ENCODE results near the gene STPG3. TPM values are rescaled to one million over a fixed set of nuclear protein-coding genes. Genes with fewer than 3 reads are reported as not detected.

STPG3 gene
- polyA plus RNA-seq, 1 of the 3 experiments (the other 2 are of a cell fraction) = not detected

GRCh38 chr9:137275588-137276472 lies 24.7 kb downstream of the STPG3 start:
- H3K9me2 ChIP-seq = no peaks in the 10 kb centered on the region
- TF ChIP-seq GATA2 (CRISPR knock-in tag; IDR thresholded peaks at IDR 0.05) (no peak), CTCF (IDR thresholded peaks at IDR 0.05) (peak; percentile 9; the same call in 1 of the 2 replicates)
- H3F3A ChIP-seq (replicated peaks; ENCODE audit: insufficient read depth) = peaks cover 8% of the 10 kb centered on the region
- no peak overlapping the region for H2AFZ ChIP-seq (ENCODE audit: low read depth)
- H3K4me1 ChIP-seq (ENCODE audit: control insufficient read depth in 1 of 2, insufficient read depth in 2 of 2, low read depth in 1 of 2, low read length in 1 of 2) = peaks cover 0 to 4% of the 10 kb centered on the region in 2 experiments; a peak in 2 of 4 replicates
- DNase-seq = no peak
- H3K9ac ChIP-seq = no peak overlapping the region
- H3K79me2 ChIP-seq (ENCODE audit: insufficient read depth) = no peaks in the 10 kb centered on the region
- H3K36me3 ChIP-seq (replicated peaks in 1 of 2; ENCODE audit: control insufficient read depth in 1 of 2, insufficient read depth in 2 of 2, low read length in 1 of 2) = peaks cover 0 to 19% of the 10 kb centered on the region in 2 experiments
- H3K9me3 ChIP-seq = no peaks in the 10 kb centered on the region
- WGBS (ENCODE audit: low lambda C conversion rate) = 88% methylated on average over 23 of the region's 24 CpGs
- H3K4me2 ChIP-seq = no peak overlapping the region
- POLR2A ChIA-PET = no interaction called here
- no peak overlapping the region for H3K27ac ChIP-seq (ENCODE audit: low read depth in 2 of 2, low read length in 1 of 2)
- CTCF ChIA-PET = interaction anchor here (1.4 kb wide), 2 partner anchors 10 to 11 kb away, joined by 3 to 4 read pairs; no protein-coding TSS in a partner anchor
- no peak overlapping the region for H3K4me3 ChIP-seq (ENCODE audit: low read depth in 2 of 2, low read length in 1 of 2)
- H3K27me3 ChIP-seq (ENCODE audit: insufficient read depth) = no peaks in the 10 kb centered on the region
- 0 out of 2 replicates have a peak, but pooled peaks cover 3% of the 10 kb centered on the region for H4K20me1 ChIP-seq (ENCODE audit: insufficient read depth)

GRCh38 chr9:137276473-137277328 lies 25.6 kb downstream of the STPG3 start:
- peaks cover 0 to 16% of the 10 kb centered on the region in 2 experiments for H3K36me3 ChIP-seq (replicated peaks in 1 of 2; ENCODE audit: control insufficient read depth in 1 of 2, insufficient read depth in 2 of 2, low read length in 1 of 2)
- H3K4me2 ChIP-seq = no peak overlapping the region
- H3K27ac ChIP-seq (ENCODE audit: low read depth in 2 of 2, low read length in 1 of 2) = no peak overlapping the region
- H3K4me1 ChIP-seq (ENCODE audit: control insufficient read depth in 1 of 2, insufficient read depth in 2 of 2, low read depth in 1 of 2, low read length in 1 of 2) = peaks cover 0 to 8% of the 10 kb centered on the region in 2 experiments; a peak in 2 of 4 replicates
- H4K20me1 ChIP-seq (ENCODE audit: insufficient read depth) = 0 out of 2 replicates have a peak, but pooled peaks cover 3% of the 10 kb centered on the region
- 55% methylated on average over 12 of the region's 30 CpGs for WGBS (ENCODE audit: low lambda C conversion rate)
- H3K9me2 ChIP-seq = no peaks in the 10 kb centered on the region
- TF ChIP-seq REST (IDR thresholded peaks at IDR 0.05; ENCODE audit: low read depth, low read length) (no peak), YY1 (IDR thresholded peaks at IDR 0.05; ENCODE audit: low read depth) (no peak), ELF1 (IDR thresholded peaks at IDR 0.05) (no peak), RAD21 (IDR thresholded peaks at IDR 0.05; ENCODE audit: low read length) (no peak), SMC3 (IDR thresholded peaks at IDR 0.05; ENCODE audit: low read depth, low read length) (no peak), EP300 (IDR thresholded peaks at IDR 0.05; ENCODE audit: borderline replicate concordance in 1 of 2, low read depth in 1 of 2, low read length in 1 of 2) (no peak), USF1 (IDR thresholded peaks at IDR 0.05; ENCODE audit: borderline replicate concordance, low read depth) (no peak), RCOR1 (IDR thresholded peaks at IDR 0.05; ENCODE audit: low read length) (no peak), POLR2AphosphoS5 (IDR thresholded peaks at IDR 0.05; ENCODE audit: low read depth, low read length) (no peak), FOSL2 (IDR thresholded peaks at IDR 0.05; ENCODE audit: borderline replicate concordance, low read depth) (no peak)
- H2AFZ ChIP-seq (ENCODE audit: low read depth) = no peak overlapping the region
- ChIA-PET CTCF (interaction anchor here (0.9 to 1.7 kb wide), 6 partner anchors 10 to 131 kb away, joined by 3 to 8 read pairs (median 3); no protein-coding TSS in a partner anchor), POLR2A (no interaction called here)
- no peak overlapping the region for H3K9ac ChIP-seq
- H3F3A ChIP-seq (replicated peaks; ENCODE audit: insufficient read depth) = peaks cover 8% of the 10 kb centered on the region
- no peak overlapping the region for H3K4me3 ChIP-seq (ENCODE audit: low read depth in 2 of 2, low read length in 1 of 2)
- no peaks in the 10 kb centered on the region for H3K79me2 ChIP-seq (ENCODE audit: insufficient read depth)
- H3K9me3 ChIP-seq = no peaks in the 10 kb centered on the region
- no peak for DNase-seq
- H3K27me3 ChIP-seq (ENCODE audit: insufficient read depth) = no peaks in the 10 kb centered on the region

All from SK-N-SH (cell line).